Globus pallidus (tissue), 1 donor: ENCODE measurements around the gene TTLL13.

Experiments used
- DNase-seq: peaks from one replicate; pipeline ENCODE4 v3.0.0-alpha.2; 2015; ENCODE audit warnings: low spot score

TTLL13 gene, protein sequence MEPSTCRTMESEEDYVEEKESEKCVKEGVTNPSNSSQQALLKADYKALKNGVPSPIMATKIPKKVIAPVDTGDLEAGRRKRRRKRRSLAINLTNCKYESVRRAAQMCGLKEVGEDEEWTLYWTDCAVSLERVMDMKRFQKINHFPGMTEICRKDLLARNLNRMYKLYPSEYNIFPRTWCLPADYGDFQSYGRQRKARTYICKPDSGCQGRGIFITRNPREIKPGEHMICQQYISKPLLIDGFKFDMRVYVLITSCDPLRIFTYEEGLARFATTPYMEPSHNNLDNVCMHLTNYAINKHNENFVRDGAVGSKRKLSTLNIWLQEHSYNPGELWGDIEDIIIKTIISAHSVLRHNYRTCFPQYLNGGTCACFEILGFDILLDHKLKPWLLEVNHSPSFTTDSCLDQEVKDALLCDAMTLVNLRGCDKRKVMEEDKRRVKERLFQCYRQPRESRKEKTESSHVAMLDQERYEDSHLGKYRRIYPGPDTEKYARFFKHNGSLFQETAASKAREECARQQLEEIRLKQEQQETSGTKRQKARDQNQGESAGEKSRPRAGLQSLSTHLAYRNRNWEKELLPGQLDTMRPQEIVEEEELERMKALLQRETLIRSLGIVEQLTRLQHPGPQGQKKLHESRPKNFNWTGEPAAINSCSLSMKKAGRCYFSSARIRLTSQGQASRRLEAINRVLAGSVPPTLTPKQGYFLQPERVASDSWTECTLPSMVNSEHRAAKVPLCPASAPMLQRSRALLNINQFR

DNA sequence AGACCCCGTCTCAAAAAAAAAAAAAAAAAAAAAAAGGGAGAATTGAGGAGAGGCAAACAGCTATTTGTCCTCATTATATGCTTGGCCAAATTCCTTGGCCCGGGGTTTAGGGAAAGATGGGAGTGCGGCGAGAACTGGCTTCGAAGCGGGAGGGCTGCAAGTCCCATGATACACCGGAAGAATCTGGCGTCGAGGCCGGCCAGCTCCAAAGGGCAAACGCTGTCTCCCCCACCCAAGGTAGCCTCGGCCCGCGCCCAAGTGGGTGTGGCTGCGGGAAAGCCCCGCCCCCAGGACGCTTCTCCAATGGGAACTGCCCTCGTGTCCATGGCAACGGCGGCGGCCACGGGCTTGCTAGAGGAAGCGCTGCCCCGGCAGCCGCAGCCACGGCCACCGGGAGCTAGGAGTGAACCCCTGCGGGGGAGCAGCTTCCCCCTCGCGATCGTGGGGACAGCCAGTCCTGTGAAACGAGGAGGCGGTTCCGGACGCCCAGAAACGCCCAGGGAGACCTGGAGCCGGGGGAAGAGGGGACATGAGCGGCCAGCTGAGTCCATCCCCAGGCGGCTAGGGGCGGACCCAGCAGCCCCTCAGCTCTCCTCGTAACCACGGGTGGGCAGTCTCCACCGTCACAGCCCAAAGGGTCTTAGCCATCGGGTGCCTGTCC, at the start of gene TTLL13:
TSS of gene TTLL13 (plus strand) at position 354 of the 661 bp plus-strand sequence. CDS start 1,075 bp downstream, outside the sequence.
- peak; percentile 76 for DNase-seq

DNA sequence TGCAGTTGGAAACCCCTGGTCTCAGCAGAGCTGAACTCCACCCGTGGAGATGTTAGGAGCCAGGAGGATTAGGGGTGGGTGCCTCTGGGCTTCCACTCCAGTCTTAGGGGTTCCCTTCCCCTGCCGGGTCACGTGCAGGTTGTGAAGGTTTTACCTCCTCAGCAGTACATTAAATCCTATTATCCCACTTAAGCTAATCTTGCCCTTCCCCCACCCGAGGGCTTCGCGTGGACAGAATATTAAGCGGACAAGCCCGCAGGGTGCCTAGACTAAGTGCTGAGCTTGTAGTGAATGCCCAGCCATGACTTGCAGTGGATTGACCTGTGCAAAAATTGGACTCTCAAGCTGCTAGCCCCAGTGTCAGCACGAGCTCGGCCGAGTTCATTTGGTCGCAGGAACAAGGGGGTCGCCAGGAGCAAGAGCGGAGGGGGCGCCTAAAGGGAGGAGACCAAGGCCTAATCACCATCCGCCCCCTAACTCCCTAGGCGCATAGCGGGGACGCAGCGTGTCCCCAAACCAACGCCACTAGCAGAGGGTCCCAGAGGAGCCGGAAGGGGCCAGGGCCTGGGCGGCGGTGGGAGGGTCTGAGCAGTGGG, 48.7 kb upstream of the TTLL13 start:
- peak; percentile 44 for DNase-seq

- DNase-seq, result peak; percentile 68
These were observed 48.0 kb upstream of the TTLL13 start, which contains the start of gene SEMA4B for GRCh38 chr15:90201130-90201943. Gene SEMA4B, plus strand, starts transcription at chr15:90201330. Its CDS starts 249 bp downstream, at chr15:90201579.

DNA sequence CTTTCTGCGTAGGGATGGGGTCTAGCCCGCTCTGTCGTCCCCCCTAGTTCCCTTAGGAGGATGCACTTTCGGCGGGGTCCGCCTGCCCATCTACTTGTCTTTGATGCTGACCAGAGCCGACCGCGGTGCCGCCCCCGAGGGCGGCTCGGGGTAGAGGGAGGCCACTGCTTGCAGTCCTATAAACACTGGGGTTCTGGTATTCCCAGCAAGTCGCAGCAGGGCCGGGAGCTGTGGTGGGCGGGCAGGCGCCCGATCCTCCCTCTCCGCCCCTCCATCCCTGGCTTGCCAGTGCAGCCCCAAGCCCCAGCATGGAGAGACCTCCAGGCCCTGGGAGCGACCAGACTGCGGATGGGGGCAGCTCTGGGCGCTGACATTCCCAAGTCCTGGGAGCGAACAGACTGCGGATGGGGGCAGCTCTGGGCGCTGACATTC, 47.4 kb upstream of the TTLL13 start:
- DNase-seq, result no peak

- DNase-seq, result no peak
These were observed 46.4 kb upstream of the TTLL13 start for GRCh38 chr15:90202929-90203328.

GRCh38 chr15:90203473-90203872, 45.9 kb upstream of the TTLL13 start:
- no peak for DNase-seq

GRCh38 chr15:90203922-90204321, 45.4 kb upstream of the TTLL13 start:
- no peak for DNase-seq

- DNase-seq, result peak; percentile 42
These were observed 44.1 kb upstream of the TTLL13 start for GRCh38 chr15:90205050-90205848.

- DNase-seq, result no peak
These were observed 43.5 kb upstream of the TTLL13 start for GRCh38 chr15:90205886-90206285.

GRCh38 chr15:90207252-90207651, 42.1 kb upstream of the TTLL13 start:
- no peak for DNase-seq

DNA sequence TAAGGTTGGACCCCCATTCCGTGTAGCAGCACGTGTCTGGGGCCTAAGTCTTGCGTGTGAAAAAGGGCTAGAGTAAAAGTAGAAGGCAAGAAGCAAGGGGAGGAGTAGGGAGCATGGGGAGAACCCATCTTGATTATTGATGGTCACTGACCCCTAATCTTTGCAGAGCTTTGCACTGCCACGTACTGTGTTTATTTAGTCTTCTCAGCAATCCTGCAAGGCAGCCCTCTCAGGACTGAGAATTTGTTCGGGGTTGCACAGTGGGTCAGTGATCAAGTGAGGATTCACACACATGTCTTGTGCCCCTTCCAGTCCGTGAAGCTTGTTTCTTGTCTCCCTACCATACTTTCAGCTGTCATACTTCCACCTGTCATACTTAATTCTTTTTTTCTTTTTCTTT, 41.0 kb upstream of the TTLL13 start:
- no peak for DNase-seq

- no peak for DNase-seq
These were observed 39.8 kb upstream of the TTLL13 start for GRCh38 chr15:90209591-90209990.

- no peak for DNase-seq
These were observed 38.8 kb upstream of the TTLL13 start for GRCh38 chr15:90210593-90210992.

DNA sequence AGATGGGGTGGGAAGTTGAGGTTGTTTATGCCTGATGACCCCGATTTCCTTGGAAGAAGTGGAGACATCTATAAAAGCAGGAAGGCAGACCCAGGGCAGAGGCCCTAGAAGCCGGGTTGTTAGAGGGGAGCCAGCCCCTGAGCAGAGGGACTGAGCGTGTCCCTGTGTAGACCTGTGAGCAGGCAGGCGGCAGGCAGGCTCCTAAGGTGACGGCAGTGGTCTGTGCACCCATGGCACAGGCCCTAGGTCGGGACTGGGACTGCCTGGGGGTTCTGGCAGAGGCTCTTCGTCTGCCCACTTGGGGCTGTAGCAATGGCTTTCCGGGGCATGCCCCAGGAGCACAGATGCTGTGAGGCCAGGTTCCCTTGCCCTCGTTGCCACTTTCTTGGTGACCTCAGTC, 38.3 kb upstream of the TTLL13 start:
- DNase-seq, result no peak

GRCh38 chr15:90211440-90212143, 37.8 kb upstream of the TTLL13 start:
- no peak for DNase-seq

GRCh38 chr15:90212221-90213098, 36.9 kb upstream of the TTLL13 start:
- DNase-seq, result no peak

GRCh38 chr15:90213122-90213817, 36.1 kb upstream of the TTLL13 start:
- no peak for DNase-seq

DNA sequence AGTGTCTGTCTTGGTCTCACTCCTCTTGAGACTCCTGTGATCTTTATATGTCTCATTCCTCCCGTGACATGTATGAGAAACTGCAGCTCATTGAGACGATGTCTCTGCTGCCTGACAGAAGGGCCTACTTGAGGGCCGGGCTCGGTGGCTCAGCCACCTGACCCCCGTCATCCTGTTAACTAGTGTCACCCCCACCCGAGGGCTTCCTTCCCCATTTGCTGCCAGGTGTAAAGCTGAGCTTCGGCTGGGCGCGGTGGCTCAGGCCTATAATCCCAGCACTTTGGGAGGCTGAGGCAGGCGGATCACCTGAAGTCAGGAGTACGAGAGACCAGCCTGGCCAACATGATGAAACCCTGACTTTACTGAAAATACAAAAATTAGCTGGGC, 35.5 kb upstream of the TTLL13 start:
- DNase-seq, result no peak
